ENCODE results near the gene ADH4.
A peak's percentile ranks its signal among the peaks of the same experiment; 100 is the strongest.

ADH4 gene

GRCh38 chr4:99161373-99162099 lies 17.4 kb upstream of the ADH4 start:
- Histone ChIP-seq H3K27me3 (ENCODE audit: control insufficient read depth in 5 of 5, insufficient read depth in 4 of 5, low read length in 5 of 5) (no peaks in the 10 kb centered on the region), H3K36me3 (ENCODE audit: control insufficient read depth in 5 of 5, insufficient read depth in 5 of 5, low read length in 5 of 5) (no peaks in the 10 kb centered on the region), H3K4me3 (ENCODE audit: low read depth in 1 of 5, low read length in 5 of 5) (no peak overlapping the region), H3K9ac (ENCODE audit: low read length in 5 of 5) (no peak overlapping the region), H3K4me1 (ENCODE audit: control insufficient read depth in 5 of 5, insufficient read depth in 5 of 5, low read length in 5 of 5) (peaks cover 0 to 8% (median 0%) of the 10 kb centered on the region in 5 donors), H3K27ac (ENCODE audit: low read depth, low read length) (no peak overlapping the region), H3K9me3 (ENCODE audit: control insufficient read depth in 5 of 5, low read length in 5 of 5) (no peaks in the 10 kb centered on the region)

GRCh38 chr4:99159699-99160098 lies 15.6 kb upstream of the ADH4 start:
- Histone ChIP-seq H3K4me3 (ENCODE audit: low read depth in 1 of 5, low read length in 5 of 5) (no peak overlapping the region), H3K9me3 (ENCODE audit: control insufficient read depth in 5 of 5, low read length in 5 of 5) (no peaks in the 10 kb centered on the region), H3K36me3 (ENCODE audit: control insufficient read depth in 5 of 5, insufficient read depth in 5 of 5, low read length in 5 of 5) (no peaks in the 10 kb centered on the region), H3K9ac (ENCODE audit: low read length in 5 of 5) (no peak overlapping the region), H3K27ac (ENCODE audit: low read depth, low read length) (no peak overlapping the region), H3K4me1 (ENCODE audit: control insufficient read depth in 5 of 5, insufficient read depth in 5 of 5, low read length in 5 of 5) (peaks cover 0 to 8% (median 0%) of the 10 kb centered on the region in 5 donors), H3K27me3 (ENCODE audit: control insufficient read depth in 5 of 5, insufficient read depth in 4 of 5, low read length in 5 of 5) (no peaks in the 10 kb centered on the region)

GRCh38 chr4:99157478-99157935 lies 13.4 kb upstream of the ADH4 start:
- Histone ChIP-seq H3K36me3 (ENCODE audit: control insufficient read depth in 5 of 5, insufficient read depth in 5 of 5, low read length in 5 of 5) (no peaks in the 10 kb centered on the region), H3K4me3 (ENCODE audit: low read depth in 1 of 5, low read length in 5 of 5) (no peak overlapping the region), H3K9ac (ENCODE audit: low read length in 5 of 5) (no peak overlapping the region), H3K27ac (ENCODE audit: low read depth, low read length) (peak overlapping the region; percentile 4), H3K9me3 (ENCODE audit: control insufficient read depth in 5 of 5, low read length in 5 of 5) (no peaks in the 10 kb centered on the region), H3K27me3 (ENCODE audit: control insufficient read depth in 5 of 5, insufficient read depth in 4 of 5, low read length in 5 of 5) (no peaks in the 10 kb centered on the region), H3K4me1 (ENCODE audit: control insufficient read depth in 5 of 5, insufficient read depth in 5 of 5, low read length in 5 of 5) (peaks cover 0 to 8% (median 0%) of the 10 kb centered on the region in 5 donors)

- no peak overlapping the region for H3K4me3 ChIP-seq (ENCODE audit: low read depth in 1 of 5, low read length in 5 of 5)
- no peaks in the 10 kb centered on the region for H3K36me3 ChIP-seq (ENCODE audit: control insufficient read depth in 5 of 5, insufficient read depth in 5 of 5, low read length in 5 of 5)
- H3K27me3 ChIP-seq (ENCODE audit: control insufficient read depth in 5 of 5, insufficient read depth in 4 of 5, low read length in 5 of 5), result no peaks in the 10 kb centered on the region
- no peak overlapping the region for H3K27ac ChIP-seq (ENCODE audit: low read depth, low read length)
- H3K4me1 ChIP-seq (ENCODE audit: control insufficient read depth in 5 of 5, insufficient read depth in 5 of 5, low read length in 5 of 5), result peaks cover 0 to 8% (median 0%) of the 10 kb centered on the region in 5 donors
- H3K9me3 ChIP-seq (ENCODE audit: control insufficient read depth in 5 of 5, low read length in 5 of 5), result no peaks in the 10 kb centered on the region
- H3K9ac ChIP-seq (ENCODE audit: low read length in 5 of 5), result no peak overlapping the region
Observed at GRCh38 chr4:99156992-99157391, 12.9 kb upstream of the ADH4 start.

- no peak overlapping the region for H3K4me3 ChIP-seq (ENCODE audit: low read depth in 1 of 5, low read length in 5 of 5)
- H3K9me3 ChIP-seq (ENCODE audit: control insufficient read depth in 5 of 5, low read length in 5 of 5), result no peaks in the 10 kb centered on the region
- H3K27ac ChIP-seq (ENCODE audit: low read depth, low read length), result no peak overlapping the region
- peaks cover 0 to 8% (median 0%) of the 10 kb centered on the region in 5 donors for H3K4me1 ChIP-seq (ENCODE audit: control insufficient read depth in 5 of 5, insufficient read depth in 5 of 5, low read length in 5 of 5)
- no peaks in the 10 kb centered on the region for H3K27me3 ChIP-seq (ENCODE audit: control insufficient read depth in 5 of 5, insufficient read depth in 4 of 5, low read length in 5 of 5)
- H3K9ac ChIP-seq (ENCODE audit: low read length in 5 of 5), result no peak overlapping the region
- H3K36me3 ChIP-seq (ENCODE audit: control insufficient read depth in 5 of 5, insufficient read depth in 5 of 5, low read length in 5 of 5), result no peaks in the 10 kb centered on the region
Observed at GRCh38 chr4:99154658-99155342, 10.7 kb upstream of the ADH4 start.

GRCh38 chr4:99151995-99152394 lies 7.9 kb upstream of the ADH4 start:
- H3K27me3 ChIP-seq (ENCODE audit: control insufficient read depth in 5 of 5, insufficient read depth in 4 of 5, low read length in 5 of 5), result no peaks in the 10 kb centered on the region
- H3K4me1 ChIP-seq (ENCODE audit: control insufficient read depth in 5 of 5, insufficient read depth in 5 of 5, low read length in 5 of 5), result peaks cover 0 to under 1% (median 0%) of the 10 kb centered on the region in 5 donors
- H3K36me3 ChIP-seq (ENCODE audit: control insufficient read depth in 5 of 5, insufficient read depth in 5 of 5, low read length in 5 of 5), result no peaks in the 10 kb centered on the region
- H3K4me3 ChIP-seq (ENCODE audit: low read depth in 1 of 5, low read length in 5 of 5), result no peak overlapping the region
- no peaks in the 10 kb centered on the region for H3K9me3 ChIP-seq (ENCODE audit: control insufficient read depth in 5 of 5, low read length in 5 of 5)
- H3K9ac ChIP-seq (ENCODE audit: low read length in 5 of 5), result no peak overlapping the region
- H3K27ac ChIP-seq (ENCODE audit: low read depth, low read length), result no peak overlapping the region

GRCh38 chr4:99151452-99151851 lies 7.4 kb upstream of the ADH4 start:
- H3K9ac ChIP-seq (ENCODE audit: low read length in 5 of 5), result no peak overlapping the region
- H3K4me3 ChIP-seq (ENCODE audit: low read depth in 1 of 5, low read length in 5 of 5), result no peak overlapping the region
- no peaks in the 10 kb centered on the region for H3K4me1 ChIP-seq (ENCODE audit: control insufficient read depth in 5 of 5, insufficient read depth in 5 of 5, low read length in 5 of 5)
- no peaks in the 10 kb centered on the region for H3K36me3 ChIP-seq (ENCODE audit: control insufficient read depth in 5 of 5, insufficient read depth in 5 of 5, low read length in 5 of 5)
- no peaks in the 10 kb centered on the region for H3K9me3 ChIP-seq (ENCODE audit: control insufficient read depth in 5 of 5, low read length in 5 of 5)
- no peaks in the 10 kb centered on the region for H3K27me3 ChIP-seq (ENCODE audit: control insufficient read depth in 5 of 5, insufficient read depth in 4 of 5, low read length in 5 of 5)
- no peak overlapping the region for H3K27ac ChIP-seq (ENCODE audit: low read depth, low read length)

- Histone ChIP-seq H3K4me1 (ENCODE audit: control insufficient read depth in 5 of 5, insufficient read depth in 5 of 5, low read length in 5 of 5) (peaks cover 0 to under 1% (median 0%) of the 10 kb centered on the region in 5 donors), H3K9ac (ENCODE audit: low read length in 5 of 5) (no peak overlapping the region), H3K27me3 (ENCODE audit: control insufficient read depth in 5 of 5, insufficient read depth in 4 of 5, low read length in 5 of 5) (no peaks in the 10 kb centered on the region), H3K9me3 (ENCODE audit: control insufficient read depth in 5 of 5, low read length in 5 of 5) (no peaks in the 10 kb centered on the region), H3K36me3 (ENCODE audit: control insufficient read depth in 5 of 5, insufficient read depth in 5 of 5, low read length in 5 of 5) (no peaks in the 10 kb centered on the region), H3K27ac (ENCODE audit: low read depth, low read length) (no peak overlapping the region), H3K4me3 (ENCODE audit: low read depth in 1 of 5, low read length in 5 of 5) (no peak overlapping the region)
Observed at GRCh38 chr4:99149426-99150019, 5.4 kb upstream of the ADH4 start.

GRCh38 chr4:99148550-99148949 lies 4.5 kb upstream of the ADH4 start:
- H3K4me3 ChIP-seq (ENCODE audit: low read depth in 1 of 5, low read length in 5 of 5), result no peak overlapping the region
- no peaks in the 10 kb centered on the region for H3K36me3 ChIP-seq (ENCODE audit: control insufficient read depth in 5 of 5, insufficient read depth in 5 of 5, low read length in 5 of 5)
- H3K9me3 ChIP-seq (ENCODE audit: control insufficient read depth in 5 of 5, low read length in 5 of 5), result no peaks in the 10 kb centered on the region
- no peaks in the 10 kb centered on the region for H3K27me3 ChIP-seq (ENCODE audit: control insufficient read depth in 5 of 5, insufficient read depth in 4 of 5, low read length in 5 of 5)
- H3K4me1 ChIP-seq (ENCODE audit: control insufficient read depth in 5 of 5, insufficient read depth in 5 of 5, low read length in 5 of 5), result peaks cover 0 to 8% (median 4%) of the 10 kb centered on the region in 5 donors
- no peak overlapping the region for H3K9ac ChIP-seq (ENCODE audit: low read length in 5 of 5)
- H3K27ac ChIP-seq (ENCODE audit: low read depth, low read length), result no peak overlapping the region

- Histone ChIP-seq H3K4me3 (ENCODE audit: low read depth in 1 of 5, low read length in 5 of 5) (no peak overlapping the region), H3K27ac (ENCODE audit: low read depth, low read length) (no peak overlapping the region), H3K36me3 (ENCODE audit: control insufficient read depth in 5 of 5, insufficient read depth in 5 of 5, low read length in 5 of 5) (no peaks in the 10 kb centered on the region), H3K9me3 (ENCODE audit: control insufficient read depth in 5 of 5, low read length in 5 of 5) (no peaks in the 10 kb centered on the region), H3K9ac (ENCODE audit: low read length in 5 of 5) (no peak overlapping the region), H3K27me3 (ENCODE audit: control insufficient read depth in 5 of 5, insufficient read depth in 4 of 5, low read length in 5 of 5) (no peaks in the 10 kb centered on the region), H3K4me1 (ENCODE audit: control insufficient read depth in 5 of 5, insufficient read depth in 5 of 5, low read length in 5 of 5) (peaks cover 0 to 8% (median 4%) of the 10 kb centered on the region in 5 donors)
Observed at GRCh38 chr4:99144587-99144986, 490 bp upstream of the ADH4 start.

All from subcutaneous abdominal adipose tissue (tissue), 5 donors.